ENCODE data around the gene OAS3. TPM values are rescaled to one million over a fixed set of nuclear protein-coding genes. Genes with fewer than 3 reads are reported as not detected.

OAS3 gene
- total and polyA plus RNA-seq, 9 of the 15 experiments (the other 6 are each of a cell fraction or from before 2014, with no cell fraction given): 0.21 to 2.0 (median 0.83) TPM

DNA sequence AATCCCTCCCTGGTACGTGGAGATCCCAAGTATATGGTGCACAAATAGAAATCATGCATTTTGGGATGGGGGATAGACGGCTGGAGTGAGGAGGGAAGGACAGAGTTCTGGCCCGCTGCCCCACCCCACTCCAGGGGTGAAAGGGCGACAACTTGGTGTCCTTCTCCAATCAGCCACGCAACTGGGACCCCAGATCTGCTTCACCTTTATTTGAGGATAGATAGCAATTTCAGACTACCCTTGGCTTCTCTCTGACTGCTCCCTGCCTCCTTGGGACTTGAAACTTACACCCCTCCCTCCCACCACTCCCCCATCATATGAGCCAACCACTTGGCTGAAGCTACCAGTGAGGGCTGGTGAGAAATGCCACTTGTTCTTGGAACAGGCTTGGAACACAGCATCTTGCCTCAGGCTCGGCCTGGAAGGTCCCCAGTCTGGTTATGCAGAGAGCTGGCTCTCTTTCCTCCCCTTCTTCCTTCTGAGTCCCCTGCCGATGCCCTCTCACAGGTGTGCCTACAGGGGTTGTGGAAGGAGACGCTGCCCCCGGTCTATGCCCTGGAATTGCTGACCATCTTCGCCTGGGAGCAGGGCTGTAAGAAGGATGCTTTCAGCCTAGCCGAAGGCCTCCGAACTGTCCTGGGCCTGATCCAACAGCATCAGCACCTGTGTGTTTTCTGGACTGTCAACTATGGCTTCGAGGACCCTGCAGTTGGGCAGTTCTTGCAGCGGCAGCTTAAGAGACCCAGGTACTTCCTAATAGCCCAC, 8.1 kb downstream of the OAS3 start:
- CTCF ChIA-PET (ENCODE audit: low intra/inter-chr PET ratio): no interaction called here
- ATAC-seq: no peak
- WGBS (ENCODE audit: insufficient coverage, low coverage, missing lambda C conversion rate): 2% methylated on average over 13 of the region's 14 CpGs
- Histone ChIP-seq H3K4me3 (no peak overlapping the region), H3K9me3 (replicated peaks; ENCODE audit: control insufficient read depth, insufficient read depth, low read depth, low read length) (no peaks in the 10 kb centered on the region), H3K79me2 (ENCODE audit: control insufficient read depth, insufficient read depth, low read length) (no peaks in the 10 kb centered on the region), H3K9me1 (ENCODE audit: control insufficient read depth, insufficient read depth, low read length) (no peaks in the 10 kb centered on the region), H3K27me3 (ENCODE audit: control insufficient read depth in 2 of 2, insufficient read depth in 2 of 2, low read length in 2 of 2) (peaks cover 0 to 23% of the 10 kb centered on the region in 2 experiments; a peak in 2 of 5 replicates), H4K20me1 (replicated peaks; ENCODE audit: control insufficient read depth, insufficient read depth, low read length) (peaks cover 4% of the 10 kb centered on the region; the same call in 1 of the 2 replicates), H3K4me1 (replicated peaks in 1 of 2; ENCODE audit: control insufficient read depth in 2 of 2, insufficient read depth in 2 of 2, low read length in 2 of 2) (no peaks in the 10 kb centered on the region), H3K4me2 (ENCODE audit: insufficient read depth, low read length) (no peak overlapping the region), H3K36me3 (ENCODE audit: control insufficient read depth, insufficient read depth, low read length) (no peaks in the 10 kb centered on the region), H3K27ac (ENCODE audit: extremely low read depth, low read depth, low read length) (no peak overlapping the region), H3K9ac (ENCODE audit: insufficient read depth in 1 of 2, low read depth in 2 of 2, low read length in 2 of 2) (no peak overlapping the region), H2AFZ (ENCODE audit: low read depth, low read length) (no peak overlapping the region)
- intact Hi-C loops (cut with micrococcal nuclease): no loop called here
- no TSS peak for BruUV-seq (replicated peaks)
- DNase-seq (ENCODE audit: extremely low read depth in 1 of 4, low spot score in 3 of 4): no peak
- POLR2A ChIA-PET: interaction anchor here (0.9 kb wide), 1 partner anchor 32 kb away, joined by 3 read pairs; the partner anchor contains the start of gene OAS2
- FAIRE-seq: no peak
- in situ Hi-C loops (cut with MboI): no loop called here
- no peak for TF ChIP-seq SREBF1 (IDR thresholded peaks at IDR 0.05; ENCODE audit: borderline replicate concordance, low read depth, low read length)
- no peak for TF ChIP-seq AFF1 (IDR thresholded peaks at IDR 0.05; ENCODE audit: low read depth in 1 of 2, partially characterized antibody in 2 of 2)
- TF ChIP-seq ETS2 (tag; IDR thresholded peaks at IDR 0.05; ENCODE audit: borderline replicate concordance, poor library complexity, severe bottlenecking): no peak
- TF ChIP-seq ZNF785 (CRISPR knock-in tag; IDR thresholded peaks at IDR 0.05): no peak
- TF ChIP-seq TAF1 (IDR thresholded peaks at IDR 0.05; ENCODE audit: control insufficient read depth, extremely low read depth, insufficient read depth, low read length, severe bottlenecking): no peak
- TF ChIP-seq, protein P1, sequence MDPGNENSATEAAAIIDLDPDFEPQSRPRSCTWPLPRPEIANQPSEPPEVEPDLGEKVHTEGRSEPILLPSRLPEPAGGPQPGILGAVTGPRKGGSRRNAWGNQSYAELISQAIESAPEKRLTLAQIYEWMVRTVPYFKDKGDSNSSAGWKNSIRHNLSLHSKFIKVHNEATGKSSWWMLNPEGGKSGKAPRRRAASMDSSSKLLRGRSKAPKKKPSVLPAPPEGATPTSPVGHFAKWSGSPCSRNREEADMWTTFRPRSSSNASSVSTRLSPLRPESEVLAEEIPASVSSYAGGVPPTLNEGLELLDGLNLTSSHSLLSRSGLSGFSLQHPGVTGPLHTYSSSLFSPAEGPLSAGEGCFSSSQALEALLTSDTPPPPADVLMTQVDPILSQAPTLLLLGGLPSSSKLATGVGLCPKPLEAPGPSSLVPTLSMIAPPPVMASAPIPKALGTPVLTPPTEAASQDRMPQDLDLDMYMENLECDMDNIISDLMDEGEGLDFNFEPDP (CRISPR knock-in tag; IDR thresholded peaks at IDR 0.05): no peak
- TF ChIP-seq, protein P2, sequence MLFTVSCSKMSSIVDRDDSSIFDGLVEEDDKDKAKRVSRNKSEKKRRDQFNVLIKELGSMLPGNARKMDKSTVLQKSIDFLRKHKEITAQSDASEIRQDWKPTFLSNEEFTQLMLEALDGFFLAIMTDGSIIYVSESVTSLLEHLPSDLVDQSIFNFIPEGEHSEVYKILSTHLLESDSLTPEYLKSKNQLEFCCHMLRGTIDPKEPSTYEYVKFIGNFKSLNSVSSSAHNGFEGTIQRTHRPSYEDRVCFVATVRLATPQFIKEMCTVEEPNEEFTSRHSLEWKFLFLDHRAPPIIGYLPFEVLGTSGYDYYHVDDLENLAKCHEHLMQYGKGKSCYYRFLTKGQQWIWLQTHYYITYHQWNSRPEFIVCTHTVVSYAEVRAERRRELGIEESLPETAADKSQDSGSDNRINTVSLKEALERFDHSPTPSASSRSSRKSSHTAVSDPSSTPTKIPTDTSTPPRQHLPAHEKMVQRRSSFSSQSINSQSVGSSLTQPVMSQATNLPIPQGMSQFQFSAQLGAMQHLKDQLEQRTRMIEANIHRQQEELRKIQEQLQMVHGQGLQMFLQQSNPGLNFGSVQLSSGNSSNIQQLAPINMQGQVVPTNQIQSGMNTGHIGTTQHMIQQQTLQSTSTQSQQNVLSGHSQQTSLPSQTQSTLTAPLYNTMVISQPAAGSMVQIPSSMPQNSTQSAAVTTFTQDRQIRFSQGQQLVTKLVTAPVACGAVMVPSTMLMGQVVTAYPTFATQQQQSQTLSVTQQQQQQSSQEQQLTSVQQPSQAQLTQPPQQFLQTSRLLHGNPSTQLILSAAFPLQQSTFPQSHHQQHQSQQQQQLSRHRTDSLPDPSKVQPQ (CRISPR knock-in tag; IDR thresholded peaks at IDR 0.05; ENCODE audit: borderline replicate concordance): no peak
- no peak for TF ChIP-seq RCOR1 (IDR thresholded peaks at IDR 0.05; ENCODE audit: borderline replicate concordance in 1 of 2, low read depth in 2 of 2, low read length in 2 of 2)
- TF ChIP-seq KLF13 (tag; IDR thresholded peaks at IDR 0.05; ENCODE audit: borderline replicate concordance, low read depth): no peak
